HG03469 (cell line): ENCODE measurements around the gene VCX3A.
"Not testable (repeated sequence)": the region's sequence is repeated elsewhere in the genome, so short reads cannot be mapped to it uniquely, and the experiment has no call there.

Experiments used
- ATAC-seq: cut with Tn5 transposase; IDR thresholded peaks from one replicate; pipeline ENCODE4 v1.9.1; 2021; ENCODE audit warnings: mild to moderate bottlenecking, moderate library complexity, moderate number of reproducible peaks; ENCODE audit not compliant: unreplicated experiment

VCX3A gene

GRCh38 chrX:6535018-6535417 lies at the start of gene VCX3A:
Gene VCX3A, minus strand, starts transcription at chrX:6535118. Its CDS starts 621 bp downstream, at chrX:6534497.
- not testable (repeated sequence) for ATAC-seq

DNA sequence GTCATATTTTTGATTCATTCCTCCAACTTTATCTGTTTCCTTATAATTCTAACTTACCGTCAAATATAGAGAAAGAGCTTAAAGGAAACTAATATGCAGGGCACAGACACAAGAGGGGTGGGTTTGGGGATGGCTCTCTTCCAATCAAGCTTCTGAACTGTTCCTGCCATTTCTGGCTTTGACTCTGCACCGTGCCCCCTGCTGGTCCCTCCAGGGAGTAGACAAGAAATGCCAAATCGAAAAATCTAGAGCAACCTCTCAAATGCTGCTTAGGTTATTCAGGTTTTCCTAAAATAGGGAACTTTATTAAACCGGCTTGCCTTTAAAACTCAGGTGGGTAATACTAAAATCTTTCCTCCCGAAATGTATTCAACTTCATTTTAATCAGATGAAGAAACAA lies 39.8 kb upstream of the VCX3A start:
- no peak for ATAC-seq

- ATAC-seq = no peak
These were observed 33.1 kb upstream of the VCX3A start for GRCh38 chrX:6568031-6568430.

DNA sequence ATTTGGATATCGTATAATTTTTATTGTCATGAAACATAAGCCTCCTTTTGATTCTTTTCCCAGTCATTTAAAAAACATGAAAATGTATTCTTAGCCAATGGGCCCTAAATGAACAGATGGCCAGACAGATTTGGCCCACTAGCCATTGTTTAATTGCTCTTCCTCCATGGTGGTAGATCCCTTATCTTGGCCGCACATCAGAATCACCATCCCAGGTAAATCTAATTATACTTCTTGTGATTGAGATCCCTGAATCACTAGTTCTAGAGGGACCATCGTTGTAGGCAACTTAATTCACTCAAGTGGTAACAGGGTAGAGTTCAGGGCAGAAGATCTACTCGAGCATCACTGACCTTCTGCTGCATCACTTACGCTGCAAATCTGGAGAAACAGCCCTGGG lies 24.1 kb upstream of the VCX3A start:
- ATAC-seq = no peak

DNA sequence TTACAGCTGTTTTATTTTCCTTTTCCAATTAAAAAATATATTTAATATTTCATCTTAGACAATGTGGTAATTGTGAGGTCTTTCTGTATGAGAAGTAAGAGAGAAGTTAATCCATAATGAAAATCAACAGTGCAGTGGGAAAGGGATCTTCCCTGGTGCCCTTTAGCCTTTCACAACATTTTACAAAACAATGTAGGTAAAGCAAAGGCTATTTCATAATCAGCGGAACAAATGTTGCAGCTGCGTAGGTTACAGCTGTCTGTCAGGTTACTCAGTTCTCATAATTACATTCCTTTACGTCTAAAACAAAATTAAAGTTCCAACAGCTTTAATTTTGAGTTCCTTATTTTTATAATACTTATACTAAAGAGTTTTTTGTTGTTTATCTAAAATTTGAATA lies 22.8 kb upstream of the VCX3A start:
- ATAC-seq = no peak

GRCh38 chrX:6550999-6551398 lies 16.1 kb upstream of the VCX3A start:
- ATAC-seq = no peak

- ATAC-seq = no peak
These were observed 10.8 kb upstream of the VCX3A start for GRCh38 chrX:6545712-6546111.

DNA sequence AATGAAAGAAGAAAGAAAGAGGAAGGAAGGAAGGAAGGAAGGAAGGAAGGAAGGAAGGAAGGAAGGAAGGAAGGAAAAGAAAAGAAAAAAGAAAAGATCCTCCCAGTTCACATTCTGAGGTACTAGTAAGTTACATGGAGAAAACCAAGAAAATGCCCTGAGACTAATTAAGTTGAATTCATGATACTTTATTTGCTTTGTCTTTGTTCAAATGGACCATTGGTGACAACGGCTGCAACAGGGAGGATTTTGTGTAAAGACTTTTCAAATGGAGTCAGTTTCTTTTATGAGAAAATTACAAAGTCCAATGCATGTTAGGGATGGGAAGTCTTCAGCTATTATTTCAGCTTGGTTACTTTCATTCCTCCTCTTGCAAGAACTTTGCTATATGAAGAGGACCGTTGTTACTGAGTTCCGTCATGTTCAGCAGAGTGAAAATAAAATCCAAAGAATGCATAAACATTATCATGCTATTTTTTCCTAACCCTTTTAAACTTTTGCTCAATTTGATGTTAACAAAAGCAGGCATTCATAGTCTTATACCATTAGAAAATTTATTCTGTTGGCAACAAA lies 8.3 kb downstream of the VCX3A start:
- ATAC-seq = no peak

GRCh38 chrX:6517376-6517775 lies 17.5 kb downstream of the VCX3A start:
- no peak for ATAC-seq

DNA sequence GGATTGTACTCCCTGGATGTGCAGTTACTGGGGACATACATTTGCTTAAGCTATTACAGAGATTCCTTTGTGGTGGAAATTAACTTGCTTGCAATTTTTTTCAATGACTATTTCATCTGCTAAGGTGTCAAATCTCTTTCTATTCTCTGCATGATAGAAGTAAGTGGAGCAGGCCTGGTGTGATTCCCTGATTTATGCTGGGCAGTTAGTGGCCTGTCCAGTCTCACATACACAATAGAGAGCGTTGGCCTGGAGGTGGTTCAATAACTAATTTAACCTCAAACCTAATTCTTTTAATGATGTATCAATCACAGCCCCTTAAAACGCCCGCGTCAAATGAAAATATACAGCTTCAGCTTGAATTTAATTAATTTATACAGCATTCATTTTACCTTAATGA lies 28.5 kb downstream of the VCX3A start:
- ATAC-seq = no peak

DNA sequence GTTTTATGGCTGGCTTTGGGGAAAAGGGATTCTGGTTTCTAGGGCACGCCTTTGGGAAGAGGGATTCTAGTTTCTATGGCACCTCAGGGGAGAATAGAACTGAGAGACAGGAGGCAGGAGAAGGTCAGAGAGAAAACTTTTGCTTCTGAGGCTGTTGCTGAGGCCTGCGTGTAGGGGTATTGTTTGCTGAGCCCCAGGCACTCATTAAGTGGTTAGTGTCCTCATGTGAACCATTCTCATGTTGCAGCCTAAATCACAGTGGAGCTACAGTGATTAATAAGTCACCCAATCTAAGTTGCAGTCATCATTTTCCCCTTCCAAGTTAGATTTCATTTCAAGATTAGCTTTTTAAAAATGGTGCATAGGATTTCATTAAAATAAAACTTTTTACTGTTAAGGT lies 29.0 kb downstream of the VCX3A start:
- ATAC-seq = no peak

DNA sequence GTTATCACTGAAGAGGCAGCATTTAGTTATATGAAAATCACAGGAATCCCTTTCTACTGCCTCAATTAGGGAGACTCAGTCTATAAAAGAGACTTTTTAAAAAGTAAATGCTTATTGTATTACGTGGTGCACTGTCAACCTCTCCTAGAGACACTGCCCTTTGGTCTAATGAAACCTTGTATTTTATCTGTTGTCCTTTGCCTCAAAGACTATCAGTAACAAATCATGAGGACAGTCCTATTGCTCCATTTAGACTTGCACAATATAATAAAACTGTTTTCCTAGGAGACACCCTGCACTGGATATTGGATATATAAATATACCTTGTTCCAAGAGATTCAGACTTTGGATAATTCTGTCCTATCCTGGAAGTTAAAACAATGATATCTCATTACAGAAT lies 34.2 kb downstream of the VCX3A start:
- no peak for ATAC-seq

- ATAC-seq = no peak
These were observed 36.6 kb downstream of the VCX3A start for GRCh38 chrX:6498324-6498723.
